HepG2 (cell line): ENCODE measurements around the gene APOC1.

Experiments
- ARID2 ChIP-seq: sonication (generic); formaldehyde crosslinking; IDR thresholded peaks from 2 replicates; pipeline ENCODE4 v1.8.1; 2022; ENCODE audit warnings: mild to moderate bottlenecking, missing genetic modification reagents, borderline replicate concordance
- CHD2 ChIP-seq: IDR thresholded peaks from 2 replicates; pipeline ENCODE4 v1.6.1; 2011; ENCODE audit warnings: low read depth, low read length, improper control_type of control experiment
- CTCF ChIP-seq: sonication (generic); formaldehyde crosslinking; IDR thresholded peaks from 2 replicates; pipeline ENCODE4 v1.5.0; 2020; ENCODE audit warnings: mild to moderate bottlenecking, missing genetic modification reagents, moderate library complexity
- E2F1 ChIP-seq: sonication (generic); formaldehyde crosslinking; IDR thresholded peaks from 2 replicates; pipeline ENCODE4 v1.5.0; 2020; ENCODE audit warnings: missing genetic modification reagents
- EP300 ChIP-seq, 3 experiments: sonication (generic) in 1 of 3; formaldehyde crosslinking in 1 of 3; IDR thresholded peaks; 2 replicates each; pipeline versions ENCODE4 v1.5.1 to v1.6.1; 2011 to 2020; ENCODE audit warnings: low read depth in 2 of 3, low read length in 2 of 3, borderline replicate concordance in 1 of 3, improper control_type of control experiment in 1 of 3, mild to moderate bottlenecking in 1 of 3, missing genetic modification reagents in 1 of 3, moderate library complexity in 1 of 3
- JDP2 ChIP-seq: sonication (generic); formaldehyde crosslinking; IDR thresholded peaks from 2 replicates; pipeline ENCODE4 v1.8.1; 2022; ENCODE audit warnings: missing genetic modification reagents, borderline replicate concordance
- POLR2A ChIP-seq, 2 experiments: IDR thresholded peaks; 2 replicates each; pipeline ENCODE4 v1.6.1; 2011; ENCODE audit warnings: low read depth in 2 of 2, low read length in 2 of 2, mild to moderate bottlenecking in 1 of 2, moderate library complexity in 1 of 2; ENCODE audit not compliant: insufficient read depth in 1 of 2
- TCF7L2 ChIP-seq: IDR thresholded peaks from 2 replicates; pipeline ENCODE4 v1.6.1; 2011; ENCODE audit warnings: mild to moderate bottlenecking, low read depth, low read length, moderate library complexity
- THAP7 ChIP-seq: sonication (generic); formaldehyde crosslinking; IDR thresholded peaks from 2 replicates; pipeline ENCODE4 v1.8.1; 2023; ENCODE audit warnings: mild to moderate bottlenecking, missing genetic modification reagents
- YEATS2 ChIP-seq: sonication (generic); formaldehyde crosslinking; IDR thresholded peaks from 2 replicates; pipeline ENCODE4 v1.4.0; 2020; ENCODE audit warnings: missing genetic modification reagents, borderline replicate concordance
- ZNF678 ChIP-seq: sonication (generic); formaldehyde crosslinking; IDR thresholded peaks from 2 replicates; pipeline ENCODE4 v1.4.0; 2020; ENCODE audit warnings: mild to moderate bottlenecking, missing genetic modification reagents
- TF ChIP-seq, protein P1 (sequence below): sonication (generic); formaldehyde crosslinking; IDR thresholded peaks from 2 replicates; pipeline ENCODE4 v1.8.0; 2022; ENCODE audit warnings: low read depth, missing genetic modification reagents
- TF ChIP-seq, protein P2 (sequence below): sonication (generic); formaldehyde crosslinking; IDR thresholded peaks from 2 replicates; pipeline ENCODE4 v1.4.0; 2020; ENCODE audit warnings: missing genetic modification reagents

- no peak for TF ChIP-seq EP300 (IDR thresholded peaks at IDR 0.05; ENCODE audit: low read depth in 2 of 2, low read length in 2 of 2)
- TF ChIP-seq EP300 (CRISPR knock-in tag; IDR thresholded peaks at IDR 0.05; ENCODE audit: borderline replicate concordance) = no peak
- TF ChIP-seq ZNF678 (CRISPR knock-in tag) = no peak
- TF ChIP-seq ARID2 (CRISPR knock-in tag) = no peak
- no peak for TF ChIP-seq YEATS2 (CRISPR knock-in tag)
- TF ChIP-seq JDP2 (CRISPR knock-in tag) = no peak
- no peak for TF ChIP-seq E2F1 (CRISPR knock-in tag)
- no peak for TF ChIP-seq POLR2A (IDR thresholded peaks at IDR 0.05; ENCODE audit: insufficient read depth in 1 of 2, low read depth in 2 of 2, low read length in 2 of 2)
- TF ChIP-seq, protein P1, sequence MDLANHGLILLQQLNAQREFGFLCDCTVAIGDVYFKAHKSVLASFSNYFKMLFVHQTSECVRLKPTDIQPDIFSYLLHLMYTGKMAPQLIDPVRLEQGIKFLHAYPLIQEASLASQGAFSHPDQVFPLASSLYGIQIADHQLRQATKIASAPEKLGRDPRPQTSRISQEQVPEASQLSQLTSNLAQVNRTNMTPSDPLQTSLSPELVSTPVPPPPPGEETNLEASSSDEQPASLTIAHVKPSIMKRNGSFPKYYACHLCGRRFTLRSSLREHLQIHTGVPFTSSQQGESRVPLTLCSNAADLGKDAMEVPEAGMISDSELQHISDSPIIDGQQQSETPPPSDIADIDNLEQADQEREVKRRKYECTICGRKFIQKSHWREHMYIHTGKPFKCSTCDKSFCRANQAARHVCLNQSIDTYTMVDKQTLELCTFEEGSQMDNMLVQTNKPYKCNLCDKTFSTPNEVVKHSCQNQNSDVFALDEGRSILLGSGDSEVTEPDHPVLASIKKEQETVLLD (CRISPR knock-in tag) = no peak
- TF ChIP-seq TCF7L2 = no peak
- no peak for TF ChIP-seq THAP7 (CRISPR knock-in tag)
- TF ChIP-seq, protein P2, sequence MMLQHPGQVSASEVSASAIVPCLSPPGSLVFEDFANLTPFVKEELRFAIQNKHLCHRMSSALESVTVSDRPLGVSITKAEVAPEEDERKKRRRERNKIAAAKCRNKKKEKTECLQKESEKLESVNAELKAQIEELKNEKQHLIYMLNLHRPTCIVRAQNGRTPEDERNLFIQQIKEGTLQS (CRISPR knock-in tag) = no peak
- no peak for TF ChIP-seq CTCF
- no peak for TF ChIP-seq CHD2
Measured at GRCh38 chr19:44889830-44890365, 24.5 kb upstream of the APOC1 start.
